Activated CD8-positive, alpha-beta memory T cell treated with anti-CD3 and anti-CD28 coated beads, Interleukin-2, amount 50 U/mL, for 1 hour (primary cell): ENCODE results near the gene ELP4.

ENCODE experiments used
- DNase-seq: peaks from one replicate; pipeline ENCODE4 v3.0.0-alpha.2; 2020; ENCODE audit errors: extremely low read depth

ELP4 gene

DNA sequence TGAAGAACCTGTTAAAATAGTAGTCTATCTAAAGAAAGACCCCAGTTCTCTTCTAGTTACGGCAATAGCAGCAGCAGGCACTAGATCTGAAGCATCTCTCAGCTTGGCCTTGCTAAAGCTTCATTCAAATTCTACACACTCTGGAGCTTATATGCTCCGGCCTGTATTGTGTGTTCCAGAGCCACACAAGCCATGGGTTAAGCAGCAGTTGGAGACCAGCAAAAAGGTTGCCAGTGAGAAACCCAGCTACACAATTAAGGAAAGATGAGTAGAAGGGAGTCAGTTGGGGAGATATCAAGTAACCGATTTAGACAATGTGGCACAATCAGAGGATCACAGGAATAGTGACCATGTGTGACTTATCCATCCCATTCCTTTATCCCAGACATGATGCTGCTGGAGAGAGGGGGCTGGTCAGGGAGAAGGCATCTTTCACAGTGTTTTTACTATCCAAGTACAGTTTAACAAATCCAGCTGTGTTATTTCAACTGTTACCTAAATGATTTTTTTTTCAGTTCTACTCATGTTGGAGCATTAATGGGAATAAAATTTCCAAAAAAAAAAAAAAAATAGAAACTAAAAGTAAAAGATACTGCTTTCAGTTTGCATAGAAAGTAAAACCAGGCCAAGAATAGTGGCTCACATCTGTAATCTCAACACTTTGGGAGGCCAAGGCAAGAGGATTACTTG is 260.6 kb downstream of the ELP4 start:
- DNase-seq: no peak

DNA sequence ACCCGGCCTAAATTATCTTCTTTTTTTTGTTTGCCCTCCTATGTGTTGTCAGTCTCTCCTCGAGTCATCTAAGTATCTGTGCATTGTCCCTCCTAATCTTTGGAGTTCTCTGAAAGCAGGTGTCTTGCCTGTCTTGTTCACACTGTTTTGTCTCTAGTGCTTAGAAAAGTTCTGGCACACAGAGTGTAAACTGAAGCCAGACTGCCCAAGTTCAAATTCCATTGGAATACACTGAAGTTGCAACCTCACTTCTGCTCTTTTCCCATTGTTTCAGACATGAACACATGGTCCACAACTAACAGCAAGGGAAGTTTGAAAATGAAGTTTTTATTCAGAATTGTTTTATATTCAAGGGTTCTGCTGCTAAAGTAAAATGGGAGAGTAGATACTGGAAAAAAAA is 262.8 kb downstream of the ELP4 start:
- DNase-seq: no peak

DNA sequence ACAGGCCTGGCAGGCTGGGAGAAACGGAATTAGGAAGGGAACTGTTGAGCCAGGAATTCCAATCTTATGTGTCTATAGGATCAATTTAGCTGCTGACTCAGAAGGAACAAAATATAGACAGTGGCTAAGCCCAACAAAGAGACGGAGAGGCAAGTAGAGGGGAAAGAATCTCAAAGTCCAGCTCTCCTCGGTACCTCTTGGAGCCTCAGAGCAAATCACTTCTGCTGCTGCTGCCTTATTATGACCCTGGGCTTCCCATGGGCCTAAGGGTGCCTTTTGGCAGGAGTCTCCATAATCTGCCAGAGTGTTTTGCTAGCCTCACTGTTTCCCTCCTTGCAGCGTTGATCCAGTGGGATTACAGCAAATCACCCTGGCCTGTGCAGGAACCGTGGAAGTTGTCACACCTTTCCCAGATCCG is 269.8 kb downstream of the ELP4 start:
- no peak for DNase-seq

DNA sequence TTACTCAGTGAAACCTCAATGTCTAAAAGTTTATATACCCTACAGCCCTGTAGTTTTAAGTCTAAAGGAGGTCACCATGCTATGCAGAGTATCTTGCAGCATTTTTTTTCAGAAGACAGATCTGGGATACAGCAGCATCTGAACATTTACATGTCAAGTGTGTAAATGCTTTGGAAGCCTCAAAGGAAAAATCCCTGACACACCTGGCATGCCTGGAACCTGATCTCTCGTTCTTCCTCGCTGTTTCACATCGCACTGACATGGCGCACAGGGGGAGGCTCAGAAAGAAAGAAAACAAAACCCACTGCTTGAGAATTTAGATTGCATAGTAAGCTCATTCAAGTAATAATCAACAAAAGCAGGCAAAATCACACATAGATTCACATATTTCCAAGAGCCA is 270.5 kb downstream of the ELP4 start:
- no peak for DNase-seq

DNA sequence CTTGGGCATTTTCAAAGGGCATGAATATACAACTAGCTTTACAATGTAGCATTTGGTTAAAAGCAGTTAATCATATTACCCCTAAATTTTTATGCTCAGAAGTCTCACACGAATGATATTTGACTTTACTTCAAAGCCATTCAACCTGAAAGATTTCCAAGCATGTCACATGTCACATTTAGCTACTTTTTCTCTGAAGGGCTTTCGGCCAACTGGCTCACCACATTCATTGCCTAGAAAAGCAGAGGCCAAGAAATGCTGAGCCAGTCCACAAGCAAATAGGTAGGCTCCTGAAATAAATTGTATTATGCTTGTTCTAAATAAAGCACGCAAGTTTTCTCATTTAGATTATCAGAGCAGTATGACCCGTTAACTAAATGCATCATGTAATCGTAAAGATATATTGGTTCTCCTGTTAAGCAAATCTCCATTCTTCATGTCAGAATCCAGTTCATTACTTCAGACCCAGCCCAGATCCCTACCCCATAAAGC is 271.0 kb downstream of the ELP4 start:
- no peak for DNase-seq

DNA sequence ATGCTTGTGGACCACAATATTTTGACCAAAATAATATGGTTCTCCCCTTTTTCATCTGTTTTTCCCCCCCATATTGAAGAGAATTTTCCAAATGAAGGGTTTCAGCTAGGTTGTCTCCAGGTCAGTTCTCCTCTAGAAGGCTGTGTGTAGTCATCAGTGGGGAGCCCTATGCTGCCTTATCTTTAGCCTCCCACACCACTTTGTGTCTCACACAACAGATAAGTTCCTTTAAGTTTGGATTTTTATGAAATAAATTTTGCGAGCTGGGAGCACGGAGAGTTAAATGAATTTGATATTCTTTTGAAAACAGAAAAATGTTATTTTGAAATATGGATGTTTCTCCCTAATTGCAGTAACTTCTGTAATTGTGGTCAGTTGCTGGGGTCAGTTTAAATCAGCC is 272.7 kb downstream of the ELP4 start:
- DNase-seq: no peak

DNA sequence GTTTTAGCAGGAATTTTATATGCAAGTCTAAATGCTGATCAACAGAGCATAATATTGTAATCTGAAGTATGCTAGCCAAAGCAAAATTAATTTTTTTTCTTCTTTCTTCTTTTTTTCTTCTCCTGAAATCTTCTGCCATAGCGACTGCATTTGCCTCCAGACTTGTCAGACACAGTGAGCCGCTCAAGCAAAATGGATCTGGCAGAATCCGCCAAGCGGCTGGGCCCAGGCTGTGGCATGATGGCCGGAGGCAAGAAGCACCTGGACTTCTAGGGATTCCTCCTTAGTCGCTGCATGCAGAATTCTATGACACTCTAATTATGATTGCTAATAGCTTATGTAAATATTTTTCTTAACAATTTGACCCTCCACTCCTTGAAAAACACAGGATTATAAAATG is 273.7 kb downstream of the ELP4 start:
- no peak for DNase-seq

DNA sequence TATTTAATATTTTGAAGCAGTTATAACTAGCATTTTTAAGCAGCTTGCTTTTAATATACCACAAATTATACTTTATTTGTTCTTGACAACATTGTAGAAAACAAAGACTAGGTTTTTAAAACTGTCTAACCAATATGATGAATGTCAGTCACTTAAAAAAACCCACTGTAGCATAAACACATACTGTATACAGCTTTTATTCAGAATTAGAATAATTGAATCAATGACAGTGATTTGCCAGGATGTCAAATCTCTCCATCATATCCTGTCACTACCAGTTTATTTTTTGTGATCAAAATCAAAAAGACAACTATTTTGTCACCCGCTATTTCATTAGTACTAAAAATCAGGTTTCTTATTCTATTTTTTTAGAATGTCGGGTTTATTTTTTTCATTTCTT is 275.0 kb downstream of the ELP4 start:
- no peak for DNase-seq

DNA sequence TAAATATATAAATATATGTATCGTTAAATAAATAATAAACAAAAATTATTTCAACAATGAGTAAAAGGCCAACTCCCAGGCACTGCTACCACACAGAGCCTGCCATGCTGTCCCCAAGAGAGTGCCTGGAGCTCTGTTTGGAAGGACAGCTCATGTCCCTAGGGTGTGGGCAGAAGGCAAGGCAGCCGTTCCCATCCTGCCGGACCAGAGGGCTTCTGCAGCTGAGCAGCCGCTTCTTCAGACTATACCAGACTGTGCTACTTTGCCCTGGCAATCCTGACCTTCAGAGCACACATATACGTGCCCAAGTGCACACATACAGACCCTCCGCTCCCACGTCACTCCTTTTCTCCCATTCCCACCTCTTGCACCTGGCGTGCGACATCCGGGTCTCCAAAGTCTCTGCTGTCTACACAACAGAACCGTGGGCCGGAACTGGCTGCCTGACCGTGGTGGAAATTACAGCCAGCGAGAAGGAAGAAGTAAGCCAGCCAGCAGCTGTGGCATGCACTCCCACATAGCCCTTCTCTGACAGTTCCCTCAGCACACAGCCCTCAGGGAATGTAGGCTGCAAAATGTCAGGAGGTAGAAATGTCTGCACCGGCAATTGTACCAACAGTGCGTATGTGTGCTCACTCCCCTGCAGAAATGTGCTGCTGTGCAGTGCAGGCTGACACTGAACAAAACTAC is 277.6 kb downstream of the ELP4 start:
- DNase-seq: no peak

DNA sequence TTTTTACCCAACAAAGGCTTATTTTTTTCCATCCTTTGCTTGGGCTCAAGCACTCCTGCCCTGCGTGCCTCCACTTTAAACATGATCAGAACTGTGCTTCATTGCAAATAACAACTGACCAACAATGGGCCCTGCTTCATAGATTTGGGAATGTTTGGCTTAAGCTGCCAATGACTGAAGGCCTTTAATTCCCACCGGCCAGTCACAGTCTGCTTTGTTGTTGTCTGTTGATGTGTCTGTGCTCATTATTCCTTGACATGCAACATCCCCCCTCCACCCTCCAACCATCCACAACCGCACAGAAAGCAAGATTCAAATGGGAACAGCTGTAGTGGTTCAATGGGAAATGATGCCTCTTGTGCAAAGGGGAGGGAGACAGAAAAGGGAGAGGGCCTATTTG is 278.5 kb downstream of the ELP4 start:
- no peak for DNase-seq

DNA sequence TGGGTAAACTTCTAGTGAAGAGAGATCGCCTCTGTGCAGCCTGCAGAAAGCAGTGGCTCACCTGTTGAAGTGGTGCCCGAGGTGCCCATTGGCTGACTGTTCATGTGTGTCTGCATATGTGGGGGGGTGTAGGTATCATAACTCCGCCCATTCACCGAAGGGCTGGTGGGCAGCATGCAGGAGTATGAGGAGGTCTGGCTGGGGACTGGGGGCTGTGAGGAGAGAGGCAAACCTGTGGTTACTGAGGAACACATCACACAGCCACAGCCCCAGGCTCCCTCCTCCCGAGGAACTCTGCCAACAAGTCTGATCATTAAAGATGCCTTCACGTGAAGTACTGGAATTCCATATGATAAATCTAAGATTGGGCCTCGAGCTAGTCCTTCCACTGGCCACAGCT is 281.1 kb downstream of the ELP4 start:
- DNase-seq: no peak

DNA sequence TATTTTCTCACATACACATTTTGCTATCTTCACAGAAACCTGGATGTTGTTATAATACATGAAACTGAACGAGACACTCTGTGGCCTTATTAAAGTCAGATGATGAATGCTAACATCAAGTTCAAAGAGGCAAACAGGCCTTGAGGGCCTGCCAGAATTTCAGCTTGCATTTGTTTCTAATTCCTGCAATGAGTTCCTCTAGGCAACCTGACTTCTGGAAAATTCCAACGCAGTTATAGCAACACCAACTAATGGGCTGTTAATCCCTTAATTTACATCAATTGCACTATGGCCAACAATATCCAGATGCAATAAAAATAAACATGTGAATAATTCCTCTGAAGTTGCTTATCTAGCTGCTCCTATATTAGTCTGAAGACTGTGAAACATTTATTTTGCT is 282.5 kb downstream of the ELP4 start:
- DNase-seq: no peak

DNA sequence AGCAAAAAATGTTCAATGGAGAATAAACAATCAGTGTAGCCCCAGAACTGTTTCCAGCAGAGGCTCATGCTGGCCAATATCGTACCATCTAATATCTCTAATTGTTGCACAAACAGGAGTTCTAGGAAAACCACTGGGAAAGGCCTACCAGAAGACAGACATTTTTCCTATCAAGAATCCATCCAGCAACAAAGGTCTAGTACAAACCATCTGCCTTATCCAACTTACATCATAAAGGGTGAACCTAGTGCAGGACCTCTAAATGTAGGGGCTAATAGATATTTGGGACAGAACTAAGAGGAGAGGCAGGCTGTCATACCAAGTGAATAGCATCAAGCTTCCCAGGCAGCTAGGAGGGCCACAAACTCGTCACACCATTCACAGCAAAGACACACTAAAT is 282.9 kb downstream of the ELP4 start:
- no peak for DNase-seq

DNA sequence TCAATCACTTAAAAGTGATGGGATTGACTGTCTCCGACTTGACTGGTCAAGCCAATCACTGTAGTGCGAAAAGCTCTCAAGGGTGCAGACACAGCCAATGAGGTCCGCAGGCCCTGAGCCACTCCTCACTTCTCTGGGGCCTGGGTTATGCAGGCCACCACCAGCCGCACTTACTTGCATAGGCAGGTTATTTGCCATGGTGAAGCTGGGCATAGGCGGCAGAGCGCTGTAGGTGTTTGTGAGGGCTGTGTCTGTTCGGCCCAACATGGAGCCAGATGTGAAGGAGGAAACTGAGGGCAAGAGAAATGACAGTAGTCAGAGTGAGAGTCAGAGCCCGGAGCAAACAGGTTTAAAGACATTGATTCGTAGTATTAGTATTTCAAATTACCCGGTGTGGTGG is 283.7 kb downstream of the ELP4 start:
- DNase-seq: no peak

DNA sequence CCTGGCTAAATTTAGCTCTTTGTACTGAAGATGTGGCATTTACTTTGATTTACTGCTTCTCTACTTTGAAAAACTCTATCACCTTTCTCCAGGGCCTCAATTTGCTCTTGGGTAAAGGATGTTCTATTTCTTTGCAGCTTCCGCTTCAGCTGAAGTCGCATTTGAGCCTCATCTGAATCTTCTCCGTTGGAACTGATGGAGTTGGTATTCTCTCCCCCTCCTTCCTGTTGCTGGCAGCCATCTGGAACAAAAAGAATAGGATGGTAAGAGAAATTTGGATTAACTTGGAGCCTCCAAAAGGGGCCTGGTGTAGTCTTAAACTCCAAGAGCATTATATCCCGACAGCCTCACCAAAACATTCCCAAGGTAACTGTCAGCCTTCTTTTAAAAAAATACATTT is 285.0 kb downstream of the ELP4 start:
- DNase-seq: no peak

DNA sequence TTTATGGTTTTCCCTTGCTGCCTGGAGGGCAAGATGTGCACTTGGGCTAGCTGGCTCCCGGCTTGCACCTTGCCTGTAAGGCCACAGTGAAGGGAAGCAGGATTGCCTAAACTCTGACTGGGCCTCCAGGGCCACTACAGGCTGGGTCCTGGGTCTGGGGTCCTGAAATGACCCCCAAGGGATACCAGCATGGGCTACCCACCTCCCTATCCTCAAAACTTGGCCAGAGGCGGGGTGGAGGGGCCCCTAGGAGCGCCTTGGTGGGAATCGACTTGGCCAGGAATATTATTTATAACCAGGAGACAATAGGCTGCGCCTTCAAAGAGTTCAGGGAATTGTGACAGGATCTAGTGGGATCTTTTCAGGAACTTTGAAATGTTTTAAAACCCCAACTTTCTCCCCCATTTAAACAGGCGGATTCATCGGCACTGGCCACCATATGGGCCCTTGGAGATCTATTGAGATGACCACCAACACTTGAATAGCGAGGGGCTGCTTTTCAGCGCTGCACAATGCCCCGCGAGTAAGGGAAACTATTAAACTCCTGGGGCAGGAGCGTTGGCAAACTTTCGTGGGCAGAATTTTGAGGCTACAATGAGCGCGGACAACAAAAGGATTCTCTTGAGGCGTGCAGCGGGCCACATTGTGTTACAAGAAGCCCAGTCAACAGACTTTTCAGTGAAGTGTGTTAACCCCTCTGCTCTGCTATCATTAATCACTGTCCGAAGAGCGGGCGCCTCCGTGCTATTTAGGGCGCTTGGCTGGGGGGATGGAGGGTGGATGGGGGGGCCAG is 286.3 kb downstream of the ELP4 start:
- DNase-seq: no peak

DNA sequence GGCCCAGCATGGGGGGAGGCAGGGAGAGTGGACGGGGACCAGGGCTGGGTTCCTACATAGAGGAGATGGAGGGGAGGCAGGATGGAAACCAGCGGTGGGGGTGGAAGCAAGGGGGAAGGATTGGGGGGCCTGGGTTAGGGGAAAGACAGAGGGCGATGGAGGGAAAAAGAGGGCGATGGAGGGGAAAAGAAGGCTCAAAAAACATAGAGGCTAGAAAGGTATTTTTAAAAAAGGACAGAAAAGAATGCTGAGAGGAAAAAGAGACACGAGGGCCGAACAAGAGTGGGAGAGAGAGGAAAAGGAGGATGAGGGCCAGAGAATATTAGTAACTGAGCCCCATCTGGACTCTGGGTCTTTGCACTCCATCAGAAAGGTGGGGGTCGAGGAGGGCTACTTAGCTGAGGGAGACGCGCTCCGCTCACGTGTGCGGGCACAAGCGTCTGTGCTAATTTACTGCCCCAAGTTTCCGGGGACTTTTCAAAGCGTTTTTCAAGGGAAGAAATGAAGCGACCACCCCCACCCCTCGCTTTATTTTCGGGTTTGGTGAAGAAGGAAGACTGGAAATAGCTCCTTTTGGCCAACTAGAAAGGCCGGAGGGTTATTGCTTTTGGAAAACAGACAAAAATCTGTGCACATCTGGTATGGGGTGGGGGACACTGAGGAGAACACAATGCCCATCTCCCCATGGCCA is 287.1 kb downstream of the ELP4 start:
- no peak for DNase-seq

DNA sequence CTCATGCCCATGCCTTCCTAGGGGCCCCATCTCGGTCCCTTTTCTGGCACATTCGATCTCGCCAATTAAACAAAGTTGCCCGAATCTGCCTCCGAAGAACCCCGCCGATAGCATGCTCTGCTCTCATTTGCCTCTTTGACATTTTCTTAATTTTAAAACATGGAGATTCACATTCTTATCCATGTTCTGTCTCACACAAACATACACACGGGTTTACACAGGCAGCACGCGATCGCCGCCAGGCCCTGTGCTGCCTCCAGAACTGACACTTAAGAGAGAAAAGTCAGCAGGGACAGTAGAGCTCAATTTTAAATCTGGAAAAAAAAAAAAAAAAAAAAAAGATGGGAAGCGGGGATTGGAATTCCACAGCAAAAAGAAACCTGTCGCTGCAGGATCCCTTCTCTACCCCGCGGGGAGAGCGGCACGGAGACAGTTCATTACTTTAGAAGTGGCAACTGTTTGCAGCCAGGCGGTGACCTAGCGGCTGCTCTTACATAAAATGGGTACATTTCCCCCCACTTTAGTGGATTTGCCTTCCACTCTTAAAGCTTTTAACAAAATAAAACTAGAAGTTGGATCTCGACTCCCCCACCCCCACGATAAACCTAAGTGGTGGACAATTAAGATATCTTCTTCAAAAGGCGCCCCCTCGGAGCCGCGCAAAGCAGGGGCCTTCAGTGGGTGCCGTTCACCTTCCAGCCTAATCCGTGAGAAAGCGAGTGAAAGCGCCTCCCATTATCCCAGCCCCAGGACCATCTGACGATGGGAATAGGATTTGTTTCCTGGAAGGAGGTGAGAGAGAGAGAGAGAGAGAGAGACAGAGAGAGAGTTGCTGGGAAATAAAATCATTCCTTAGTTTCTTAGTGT is 287.9 kb downstream of the ELP4 start:
- DNase-seq: no peak

DNA sequence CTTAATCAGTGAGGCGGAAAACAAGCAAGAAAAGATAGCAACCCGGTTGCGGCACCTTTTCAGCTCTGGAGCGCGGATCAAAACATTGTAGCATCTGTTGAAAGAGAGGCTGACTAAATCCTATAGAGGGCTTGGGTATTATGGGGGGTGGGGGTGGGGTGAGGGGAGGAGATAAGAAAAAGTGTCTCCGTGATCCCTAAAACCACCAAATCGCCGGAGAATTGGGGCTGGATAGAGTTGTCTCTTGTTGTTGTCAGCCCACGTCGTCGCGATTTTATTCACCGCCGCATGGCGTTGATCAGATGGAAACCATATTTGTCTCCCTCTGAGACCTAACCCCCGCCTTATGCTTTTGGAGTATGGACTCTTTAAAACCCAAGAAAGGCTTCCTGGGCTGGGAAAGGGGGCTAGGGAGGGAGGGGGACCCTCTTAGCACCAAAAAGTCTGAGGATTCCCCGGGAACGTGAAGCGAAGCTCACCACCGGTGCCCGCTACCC is 288.5 kb downstream of the ELP4 start:
- DNase-seq: no peak

DNA sequence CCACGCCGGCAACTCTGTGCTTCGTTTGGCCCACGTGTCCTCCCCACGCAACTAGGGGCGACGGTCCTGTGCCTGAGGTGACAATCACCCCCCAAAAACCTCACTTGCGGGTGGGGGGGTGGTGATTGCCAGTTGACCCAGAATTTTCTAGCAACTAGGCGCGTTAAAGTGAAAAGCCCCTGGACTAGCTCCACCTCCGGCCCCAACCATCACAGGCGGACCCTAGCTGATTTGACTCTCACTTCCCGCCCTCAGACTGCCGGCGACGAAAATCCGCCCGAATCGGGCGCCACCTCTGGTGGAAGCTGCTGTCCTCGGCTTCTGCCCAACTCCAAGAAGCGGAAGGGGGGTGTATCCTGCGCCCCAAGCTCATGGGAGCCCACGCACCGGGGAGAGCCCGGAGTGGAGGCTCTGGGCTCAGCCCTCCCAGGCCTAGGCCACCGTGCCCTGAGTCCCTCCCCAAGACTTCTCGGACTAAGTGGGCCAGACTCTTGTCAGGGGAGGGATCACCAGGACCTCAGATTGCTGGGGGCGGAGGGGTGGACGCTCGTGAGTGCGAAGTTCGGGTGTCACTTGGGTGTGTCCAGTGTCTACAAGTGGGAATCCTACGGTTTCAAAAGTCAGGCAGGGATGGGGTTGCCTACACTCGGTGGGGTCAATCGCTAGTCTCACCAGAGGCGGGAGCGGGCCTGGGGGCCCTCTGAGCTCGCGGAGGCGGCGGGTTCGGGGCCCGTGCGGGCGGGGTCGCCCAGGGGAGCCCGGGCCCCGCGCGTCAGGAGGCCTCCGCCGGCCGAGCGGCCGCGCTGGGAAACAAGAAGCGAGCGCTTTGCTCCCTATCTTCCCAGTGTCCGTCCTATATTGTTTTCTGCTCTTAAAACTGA is 289.2 kb downstream of the ELP4 start:
- DNase-seq: no peak
